ENCODE results near the gene TCF25.

TCF25 gene

DNA sequence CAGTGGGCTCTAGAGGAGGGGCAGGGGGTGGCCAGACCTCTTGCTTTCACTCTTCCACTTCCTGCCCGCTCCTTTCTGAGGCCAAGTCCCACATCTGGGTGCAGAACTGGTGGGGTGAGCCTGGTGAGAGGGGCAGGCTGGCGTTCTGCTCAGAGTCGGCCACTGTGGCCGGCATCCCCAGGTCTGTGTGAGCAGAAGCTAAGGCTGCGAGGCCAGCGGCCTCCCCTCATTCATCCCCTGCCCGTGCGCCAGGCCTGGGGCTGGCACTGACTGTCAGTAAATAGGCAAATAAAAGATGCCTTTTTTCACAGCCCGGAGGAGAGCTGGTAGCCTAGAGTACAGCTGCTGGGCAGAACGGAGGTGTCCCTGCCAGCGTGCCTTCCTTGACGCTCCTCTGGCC lies 76.4 kb downstream of the TCF25 start:
- DNase-seq, result no peak

DNA sequence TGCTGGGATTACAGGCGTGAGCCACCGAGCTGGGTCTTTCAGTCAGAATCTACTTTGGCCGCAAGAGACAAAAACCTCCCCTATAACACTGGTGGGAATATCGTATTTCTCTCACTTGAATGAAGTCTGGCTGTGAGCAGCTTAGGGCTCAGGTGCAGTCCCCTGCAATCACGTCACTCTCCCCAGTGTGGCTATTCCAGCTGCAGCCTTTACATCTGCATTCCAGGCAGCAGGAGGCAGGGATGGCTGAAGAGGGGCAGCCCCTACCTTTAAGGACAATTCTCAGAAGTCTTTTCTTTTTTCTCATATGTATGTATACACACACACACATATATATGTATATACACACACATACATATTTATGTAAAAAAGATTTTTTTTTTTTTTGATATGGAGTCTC lies 78.1 kb downstream of the TCF25 start:
- DNase-seq, result no peak

DNA sequence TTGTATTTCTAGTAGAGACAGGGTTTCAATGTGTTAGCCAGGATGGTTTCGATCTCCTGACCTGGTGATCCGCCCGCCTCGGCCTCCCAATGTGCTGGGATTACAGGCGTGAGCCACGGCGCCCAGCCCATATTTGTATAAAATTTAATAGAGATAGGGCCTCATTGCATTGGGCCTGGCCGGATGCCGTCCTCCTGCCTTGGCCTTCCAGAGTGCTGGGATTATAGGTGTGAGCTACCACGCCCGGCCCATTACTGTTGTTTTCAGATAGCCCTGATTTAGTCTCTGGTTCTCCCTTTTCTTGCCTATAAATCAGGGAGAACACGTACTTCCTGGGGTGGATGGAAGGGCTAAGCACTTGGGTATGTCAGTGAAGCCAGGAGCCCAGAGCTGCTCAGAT lies 78.7 kb downstream of the TCF25 start:
- no peak for DNase-seq

DNA sequence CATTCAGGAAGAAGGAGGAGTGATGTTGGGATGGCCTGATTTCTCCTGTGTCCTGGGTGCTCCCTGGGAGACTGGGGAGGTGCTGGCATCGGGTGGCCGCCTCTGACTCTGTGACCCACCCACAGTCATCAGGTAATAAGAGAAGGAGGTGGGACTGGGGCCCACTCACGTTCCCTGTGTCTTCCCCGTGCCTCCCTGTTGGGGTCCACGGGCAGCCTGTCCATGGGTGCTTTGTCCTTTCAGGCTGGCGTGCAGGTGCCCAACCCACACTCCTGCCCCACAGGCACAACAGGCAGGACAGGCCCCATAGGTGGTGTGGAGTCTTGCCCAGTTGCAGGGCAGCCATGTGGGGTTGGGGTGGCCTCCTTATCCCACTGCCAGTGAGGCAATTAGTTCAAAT lies 79.2 kb downstream of the TCF25 start:
- no peak for DNase-seq

DNA sequence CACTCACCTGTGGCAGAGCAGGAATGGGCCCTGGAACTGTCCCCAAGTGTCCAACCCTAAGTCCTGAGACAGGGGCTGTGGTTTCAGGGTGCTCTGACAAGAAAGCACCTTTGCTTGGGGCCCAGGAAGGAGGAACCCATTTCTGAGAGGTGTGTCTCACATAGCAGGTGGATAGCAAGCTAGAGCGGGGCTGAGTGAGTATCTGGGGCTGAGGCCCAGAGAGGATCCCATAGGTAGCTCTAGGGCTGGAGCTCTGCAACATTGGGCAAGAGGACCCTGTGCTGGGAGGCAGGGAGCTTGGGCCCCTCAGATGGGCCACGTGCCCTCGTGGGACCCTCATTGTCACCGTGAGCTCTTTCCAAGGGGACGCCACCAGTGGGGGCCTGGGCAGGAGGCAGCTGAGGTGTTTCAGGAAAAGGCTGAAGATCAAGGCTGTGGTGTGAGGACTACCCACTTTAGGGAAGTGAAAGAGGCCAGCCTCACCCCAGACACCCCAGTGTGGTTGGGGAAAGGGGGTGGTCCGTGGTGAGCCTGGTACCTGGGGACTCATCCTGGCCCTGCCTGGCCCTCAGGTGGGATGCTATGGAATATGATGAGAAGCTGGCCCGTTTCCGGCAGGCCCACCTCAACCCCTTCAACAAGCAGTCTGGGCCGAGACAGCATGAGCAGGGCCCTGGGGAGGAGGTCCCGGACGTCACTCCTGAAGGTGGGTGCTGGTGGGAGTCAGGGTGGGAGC lies 80.4 kb downstream of the TCF25 start:
- no peak for DNase-seq

DNA sequence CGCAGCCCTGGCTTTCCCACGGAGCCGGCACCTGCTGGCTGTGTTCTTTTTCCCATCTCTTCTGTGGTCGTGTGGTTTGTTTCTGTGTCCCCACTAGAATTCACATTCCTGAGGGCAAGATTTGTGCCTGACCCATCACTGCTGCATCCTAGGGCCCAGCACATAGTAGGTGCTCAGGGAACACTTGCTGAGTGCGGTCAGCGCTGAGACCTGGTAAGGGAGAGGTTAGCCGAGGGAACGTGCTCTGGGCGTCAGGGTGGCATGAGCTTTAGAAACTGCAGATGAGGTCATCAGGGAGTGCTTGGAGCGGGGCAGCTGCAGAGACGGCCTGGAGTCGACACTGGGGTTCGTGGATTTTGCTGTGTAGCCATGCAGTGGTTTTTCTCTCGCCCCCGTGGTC lies 81.1 kb downstream of the TCF25 start:
- DNase-seq, result no peak

DNA sequence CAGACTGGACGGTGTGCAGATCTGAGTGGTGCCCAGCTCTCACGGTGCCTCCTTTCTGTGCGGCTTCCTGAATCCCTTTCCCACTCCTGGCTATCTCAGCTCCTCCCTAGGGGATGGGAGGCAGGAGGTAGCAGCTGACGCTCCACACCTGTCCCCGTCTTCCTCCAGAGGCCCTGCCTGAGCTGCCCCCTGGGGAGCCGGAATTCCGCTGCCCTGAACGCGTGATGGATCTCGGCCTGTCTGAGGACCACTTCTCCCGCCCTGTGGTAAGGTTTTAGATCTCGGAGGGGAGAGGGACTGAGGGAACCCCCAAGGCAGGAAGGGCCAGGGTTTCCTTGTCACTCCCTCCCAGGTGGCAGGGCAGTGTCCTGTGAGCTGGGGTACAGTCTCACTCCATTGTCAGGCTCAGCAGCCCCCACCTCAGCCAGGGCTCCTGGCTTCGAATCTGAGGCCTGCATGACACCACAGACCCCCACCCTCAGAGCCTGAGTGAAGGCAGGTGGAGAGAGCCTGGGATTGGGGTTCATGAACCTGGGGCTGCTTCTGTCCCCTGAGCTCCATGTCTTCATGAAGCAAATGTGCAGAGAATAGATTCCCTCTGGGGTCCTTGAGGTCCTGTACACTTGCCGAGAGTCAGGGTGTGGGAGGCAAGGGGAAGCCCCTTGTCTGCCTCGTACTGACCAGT lies 81.8 kb downstream of the TCF25 start:
- DNase-seq, result no peak

DNA sequence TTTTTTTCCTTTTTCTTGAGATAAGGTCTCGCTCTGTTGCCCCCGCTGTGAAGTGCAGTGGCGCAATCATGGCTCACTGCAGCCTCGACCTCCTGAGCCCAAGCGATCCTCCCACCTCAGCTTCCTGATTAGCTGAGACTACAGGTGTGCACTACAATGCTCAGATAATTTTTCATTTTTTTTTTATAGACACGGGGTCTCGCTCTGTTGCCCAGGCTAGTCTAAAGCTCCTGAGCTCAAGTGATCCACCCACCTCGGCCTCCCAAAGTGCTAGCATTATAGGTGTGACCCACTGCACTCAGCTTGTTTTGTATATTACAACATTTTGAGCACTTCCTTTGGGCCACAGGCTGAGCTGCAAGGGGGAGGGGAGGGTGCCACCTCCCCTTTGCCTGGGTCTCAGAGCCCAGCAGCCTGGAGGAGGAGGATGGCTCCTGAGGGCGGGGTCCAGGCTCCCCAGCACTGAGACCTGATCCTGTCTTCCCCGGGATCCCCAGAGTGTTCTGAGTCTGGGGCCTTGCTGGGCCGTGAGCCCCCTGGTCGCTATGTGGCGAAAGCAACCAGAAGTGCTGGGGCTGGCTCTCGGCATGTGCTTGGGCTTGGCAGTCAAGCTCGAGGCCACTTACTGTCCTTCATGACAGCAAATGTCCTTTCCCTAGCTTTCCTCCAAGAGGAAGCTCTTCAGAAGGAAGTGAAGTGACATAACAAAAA lies 83.3 kb downstream of the TCF25 start:
- DNase-seq, result no peak

DNA sequence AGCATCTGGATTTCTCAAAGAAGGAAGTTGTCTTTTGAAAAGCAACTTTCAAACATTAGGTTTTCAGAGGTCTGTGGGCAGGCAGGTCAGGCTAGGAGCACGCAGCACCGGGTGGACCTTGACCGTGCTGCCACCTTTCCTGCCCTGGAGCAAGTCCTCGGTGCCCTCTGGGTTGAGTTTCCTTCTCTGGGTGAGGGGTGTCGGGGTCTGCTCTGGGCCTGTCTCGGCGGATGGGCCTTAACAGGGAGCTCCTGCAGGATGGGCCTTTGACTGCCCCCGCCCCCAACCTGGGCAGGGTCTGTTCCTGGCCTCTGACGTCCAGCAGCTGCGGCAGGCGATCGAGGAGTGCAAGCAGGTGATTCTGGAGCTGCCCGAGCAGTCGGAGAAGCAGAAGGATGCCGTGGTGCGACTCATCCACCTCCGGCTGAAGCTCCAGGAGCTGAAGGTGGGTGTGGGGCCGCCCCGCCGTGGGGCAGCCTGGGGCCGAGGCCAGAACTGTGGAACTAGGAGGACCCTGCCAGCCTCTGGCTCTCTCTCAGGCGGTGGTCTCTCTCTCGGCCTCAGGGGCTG lies 83.9 kb downstream of the TCF25 start:
- DNase-seq, result no peak

DNA sequence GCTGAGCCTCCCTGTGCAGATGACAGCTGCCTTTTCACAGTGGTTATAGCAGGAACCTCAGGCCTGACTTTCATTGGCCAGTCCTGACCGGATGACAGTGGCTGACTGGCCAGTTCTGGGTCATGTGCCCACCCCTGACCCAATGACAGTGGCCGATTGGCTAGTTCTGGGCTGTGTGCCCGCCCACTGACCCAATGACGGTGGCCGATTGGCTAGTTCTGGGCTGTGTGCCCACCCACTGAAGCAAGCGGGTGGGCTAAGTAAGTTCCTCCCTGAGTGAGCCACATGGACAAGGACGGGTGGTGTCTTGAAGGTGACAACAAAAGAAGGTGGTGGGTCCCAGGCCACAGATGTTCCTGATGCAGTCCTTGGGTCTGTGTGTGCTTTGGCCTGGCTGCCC lies 84.7 kb downstream of the TCF25 start:
- DNase-seq, result no peak

DNA sequence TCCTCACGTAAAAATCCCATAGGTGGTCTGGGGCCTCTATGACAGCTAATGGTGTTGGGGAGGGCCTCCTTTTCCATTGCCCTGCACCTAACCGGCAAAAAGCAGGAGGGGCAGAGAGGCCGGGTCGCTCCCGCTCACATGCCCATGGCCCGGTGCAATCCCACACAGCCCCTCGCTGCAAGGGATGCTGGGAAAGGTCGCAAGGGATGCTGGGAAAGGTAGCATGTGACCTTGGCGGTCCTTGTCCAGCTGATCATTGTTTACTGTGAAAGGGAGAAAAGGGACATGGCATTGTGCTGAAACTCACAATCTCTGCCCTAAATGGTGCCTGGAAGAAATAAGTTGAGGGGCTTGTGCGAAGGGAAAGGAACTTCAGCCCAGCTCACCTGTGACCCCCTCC lies 85.2 kb downstream of the TCF25 start:
- no peak for DNase-seq

DNA sequence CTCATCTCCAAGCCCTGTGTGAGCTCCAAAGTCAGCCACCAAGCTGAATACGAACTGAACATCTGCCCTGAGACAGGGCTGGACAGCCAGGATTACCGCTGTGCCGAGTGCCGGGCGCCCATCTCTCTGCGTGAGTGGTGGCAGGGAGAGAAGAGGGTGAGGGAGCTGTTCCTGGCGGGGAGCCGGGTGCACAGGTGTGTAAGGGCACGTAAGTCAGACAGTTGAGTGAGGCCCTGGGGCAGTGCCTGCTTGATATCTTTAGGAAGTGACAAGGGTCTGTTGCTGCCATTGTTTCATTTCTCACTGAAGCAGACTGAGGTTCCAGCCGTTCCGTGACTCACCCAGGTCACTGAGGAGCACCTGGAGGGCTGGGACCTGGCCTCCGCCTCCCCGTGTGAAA lies 87.6 kb downstream of the TCF25 start:
- no peak for DNase-seq

Measured in HCEC 1CT (cell line).